Activated gamma-delta T cell treated with Interleukin-2 at 50 U/mL for 16 hours (primary cell): ENCODE measurements around the gene CNTNAP2.
"Not testable (repeated sequence)": the region's sequence is repeated elsewhere in the genome, so short reads cannot be mapped to it uniquely, and the experiment has no call there.

Experiments used
- DNase-seq: peaks from one replicate; pipeline ENCODE4 v3.0.0-alpha.2; 2020

CNTNAP2 gene

GRCh38 chr7:148011753-148012152 is 1895.2 kb downstream of the CNTNAP2 start:
- no peak for DNase-seq

- no peak for DNase-seq
Observed at GRCh38 chr7:148014001-148014400, 1897.4 kb downstream of the CNTNAP2 start.

GRCh38 chr7:148014541-148014940 is 1897.9 kb downstream of the CNTNAP2 start:
- no peak for DNase-seq

GRCh38 chr7:148017126-148017525 is 1900.5 kb downstream of the CNTNAP2 start:
- DNase-seq, result no peak

- no peak for DNase-seq
Observed at GRCh38 chr7:148020679-148021078, 1904.1 kb downstream of the CNTNAP2 start.

- no peak for DNase-seq
Observed at GRCh38 chr7:148021507-148022045, 1905.0 kb downstream of the CNTNAP2 start.

GRCh38 chr7:148022832-148023231 is 1906.2 kb downstream of the CNTNAP2 start:
- no peak for DNase-seq

- no peak for DNase-seq
Observed at GRCh38 chr7:148026713-148027112, 1910.1 kb downstream of the CNTNAP2 start.

GRCh38 chr7:148028165-148028564 is 1911.6 kb downstream of the CNTNAP2 start:
- no peak for DNase-seq

GRCh38 chr7:148031019-148031418 is 1914.4 kb downstream of the CNTNAP2 start:
- DNase-seq, result no peak

- DNase-seq, result no peak
Observed at GRCh38 chr7:148031811-148032210, 1915.2 kb downstream of the CNTNAP2 start.

- no peak for DNase-seq
Observed at GRCh38 chr7:148035950-148036349, 1919.3 kb downstream of the CNTNAP2 start.

- no peak for DNase-seq
Observed at GRCh38 chr7:148037044-148037443, 1920.4 kb downstream of the CNTNAP2 start.

- DNase-seq, result no peak
Observed at GRCh38 chr7:148041156-148041555, 1924.6 kb downstream of the CNTNAP2 start.

GRCh38 chr7:148042935-148043631 is 1926.5 kb downstream of the CNTNAP2 start:
- no peak for DNase-seq

GRCh38 chr7:148044173-148044572 is 1927.6 kb downstream of the CNTNAP2 start:
- no peak for DNase-seq

- DNase-seq, result no peak
Observed at GRCh38 chr7:148045521-148045920, 1928.9 kb downstream of the CNTNAP2 start.

GRCh38 chr7:148049068-148049467 is 1932.5 kb downstream of the CNTNAP2 start:
- no peak for DNase-seq

- no peak for DNase-seq
Observed at GRCh38 chr7:148050492-148051158, 1934.0 kb downstream of the CNTNAP2 start.

- no peak for DNase-seq
Observed at GRCh38 chr7:148056406-148056805, 1939.8 kb downstream of the CNTNAP2 start.

- DNase-seq, result no peak
Observed at GRCh38 chr7:148058092-148058491, 1941.5 kb downstream of the CNTNAP2 start.

GRCh38 chr7:148058753-148059152 is 1942.2 kb downstream of the CNTNAP2 start:
- no peak for DNase-seq

- no peak for DNase-seq
Observed at GRCh38 chr7:148060724-148061123, 1944.1 kb downstream of the CNTNAP2 start.

- not testable (repeated sequence) for DNase-seq
Observed at GRCh38 chr7:148078111-148078510, 1961.5 kb downstream of the CNTNAP2 start.
